HepG2 (cell line): Measurements from ENCODE around the gene UTP3. TPM values are rescaled to one million over a fixed set of nuclear protein-coding genes. Genes with fewer than 3 reads are reported as not detected.

Source experiments
- ELF4 ChIP-seq: sonication (generic); formaldehyde crosslinking; IDR thresholded peaks from 2 replicates; pipeline ENCODE4 v1.5.0; 2020; ENCODE audit warnings: missing genetic modification reagents, mild to moderate bottlenecking, moderate library complexity, borderline replicate concordance
- HIC2 ChIP-seq: sonication (generic); formaldehyde crosslinking; IDR thresholded peaks from 2 replicates; pipeline ENCODE4 v1.9.0; 2022; ENCODE audit warnings: low read depth, missing genetic modification reagents
- HOXA5 ChIP-seq: sonication (generic); formaldehyde crosslinking; IDR thresholded peaks from 2 replicates; pipeline ENCODE4 v1.4.0; 2020; ENCODE audit warnings: missing genetic modification reagents
- IRF1 ChIP-seq: sonication (generic); formaldehyde crosslinking; IDR thresholded peaks from 2 replicates; pipeline ENCODE4 v1.4.0; 2020; ENCODE audit warnings: low read depth, mild to moderate bottlenecking, missing genetic modification reagents
- KLF15 ChIP-seq: sonication (generic); formaldehyde crosslinking; IDR thresholded peaks from 2 replicates; pipeline ENCODE4 v1.8.1; 2023; ENCODE audit warnings: borderline replicate concordance, mild to moderate bottlenecking, inconsistent platforms, missing genetic modification reagents, mixed read lengths
- KLF6 ChIP-seq: IDR thresholded peaks from 2 replicates; pipeline ENCODE4 v1.8.0; 2016; ENCODE audit warnings: missing biosample characterization, missing genetic modification reagents
- MYNN ChIP-seq: sonication (generic); formaldehyde crosslinking; IDR thresholded peaks from 2 replicates; pipeline ENCODE4 v1.4.0; 2020; ENCODE audit warnings: mild to moderate bottlenecking, low read depth, missing genetic modification reagents
- NCOR1 ChIP-seq: fragments of 200-600 bp; sonication (generic); IDR thresholded peaks from 2 replicates; pipeline ENCODE4 v1.7.0; 2017; ENCODE audit warnings: antibody characterized with exemption, low read length, borderline replicate concordance
- NFYC ChIP-seq: IDR thresholded peaks from 2 replicates; pipeline ENCODE4 v1.6.1; 2016; ENCODE audit warnings: missing genetic modification reagents, missing compliant biosample characterization
- NR2F2 ChIP-seq: IDR thresholded peaks from 2 replicates; pipeline ENCODE4 v1.6.1; 2012; ENCODE audit warnings: low read depth, inconsistent platforms, borderline replicate concordance
- ONECUT2 ChIP-seq: sonication (generic); formaldehyde crosslinking; IDR thresholded peaks from 2 replicates; pipeline ENCODE4 v1.4.0; 2020; ENCODE audit warnings: missing genetic modification reagents
- POLR2A ChIP-seq, 2 experiments: IDR thresholded peaks; 2 replicates each; pipeline ENCODE4 v1.6.1; 2011; ENCODE audit warnings: low read depth in 2 of 2, low read length in 2 of 2, mild to moderate bottlenecking in 1 of 2, moderate library complexity in 1 of 2; ENCODE audit not compliant: insufficient read depth in 1 of 2
- SMARCE1 ChIP-seq: fragments of 450-650 bp; IDR thresholded peaks from 2 replicates; pipeline ENCODE4 v1.6.1; 2017; ENCODE audit warnings: borderline replicate concordance
- SP140L ChIP-seq: sonication (generic); formaldehyde crosslinking; IDR thresholded peaks from 2 replicates; pipeline ENCODE4 v1.4.0; 2020; ENCODE audit warnings: missing genetic modification reagents, borderline replicate concordance
- STAG1 ChIP-seq: sonication (generic); formaldehyde crosslinking; IDR thresholded peaks from 2 replicates; pipeline ENCODE4 v1.4.0; 2020; ENCODE audit warnings: missing genetic modification reagents
- TMF1 ChIP-seq: sonication (generic); formaldehyde crosslinking; IDR thresholded peaks from 2 replicates; pipeline ENCODE4 v1.8.1; 2022; ENCODE audit warnings: low read depth, missing genetic modification reagents
- YY1 ChIP-seq: IDR thresholded peaks from 2 replicates; pipeline ENCODE4 v1.6.1; 2011; ENCODE audit warnings: low read length, low read depth, moderate library complexity, mild to moderate bottlenecking; ENCODE audit not compliant: insufficient read depth, insufficient replicate concordance
- ZBTB4 ChIP-seq: sonication (generic); formaldehyde crosslinking; IDR thresholded peaks from 2 replicates; pipeline ENCODE4 v1.4.0; 2020; ENCODE audit warnings: missing genetic modification reagents, mild to moderate bottlenecking, borderline replicate concordance
- ZFYVE20 ChIP-seq: sonication (generic); formaldehyde crosslinking; IDR thresholded peaks from 2 replicates; pipeline ENCODE4 v1.8.0; 2023; ENCODE audit warnings: low read depth, mild to moderate bottlenecking, moderate library complexity, missing genetic modification reagents, borderline replicate concordance
- ZMYM3 ChIP-seq: sonication (generic); formaldehyde crosslinking; IDR thresholded peaks from 2 replicates; pipeline ENCODE4 v1.5.1; 2020; ENCODE audit warnings: mild to moderate bottlenecking, missing genetic modification reagents
- ZNF225 ChIP-seq: sonication (generic); formaldehyde crosslinking; IDR thresholded peaks from 2 replicates; pipeline ENCODE4 v1.4.0; 2020; ENCODE audit warnings: mild to moderate bottlenecking, missing genetic modification reagents
- ZNF275 ChIP-seq: sonication (generic); formaldehyde crosslinking; IDR thresholded peaks from 2 replicates; pipeline ENCODE4 v1.8.0; 2022; ENCODE audit warnings: missing genetic modification reagents, mild to moderate bottlenecking, inconsistent platforms, borderline replicate concordance
- ZNF354B ChIP-seq: sonication (generic); formaldehyde crosslinking; IDR thresholded peaks from 2 replicates; pipeline ENCODE4 v1.8.0; 2022; ENCODE audit warnings: mild to moderate bottlenecking, missing genetic modification reagents
- polyA plus RNA-seq, 8 experiments: library from polyadenylated mRNA; depleted of rRNA in 3 of 8; stranded (reverse) in 7 of 8; unstranded in 1 of 8; fragments of >200 nt; fragmentation: Illumina TruSeq in 4 of 8; extraction: Trizol in 4 of 8; gene quantifications; 2 replicates each; pipeline versions ENCODE4 v1.2.1 to v1.2.3, GENCODE V29; 2011 to 2016; ENCODE audit warnings: low read depth in 4 of 8, missing spikeins in 1 of 8, mixed read lengths in 1 of 8; ENCODE audit not compliant: insufficient read depth in 1 of 8
- total RNA-seq, 5 experiments: library from RNA; depleted of rRNA; stranded (reverse); fragments of >200 nt; fragmentation: Illumina TruSeq; extraction: Trizol; gene quantifications; 2 replicates each; pipeline ENCODE4 v1.2.3, GENCODE V29; 2016; ENCODE audit warnings: low read depth in 1 of 5

The UTP3 gene
- total and polyA plus RNA-seq, 2 of the 13 experiments (the other 11 are each of a cell fraction or from before 2014, with no cell fraction given) = 6.9 to 19.5 TPM

GRCh38 chr4:70705183-70706043 is 17.1 kb downstream of the UTP3 start (continued):
- no peak for TF ChIP-seq IRF1 (CRISPR knock-in tag)
- TF ChIP-seq ZMYM3 (CRISPR knock-in tag) = no peak
- TF ChIP-seq STAG1 (CRISPR knock-in tag) = no peak
- 0 out of 2 replicates have a peak, but pooled peaks have one; percentile 27 for TF ChIP-seq MYNN (CRISPR knock-in tag)
- no peak for TF ChIP-seq NR2F2
- TF ChIP-seq HOXA5 = no peak
- peak; percentile 54; the same call in 1 of the 2 replicates for TF ChIP-seq ZNF225 (CRISPR knock-in tag)
- no peak for TF ChIP-seq ZNF354B (CRISPR knock-in tag)
- no peak for TF ChIP-seq HIC2 (CRISPR knock-in tag)
- TF ChIP-seq KLF6 (CRISPR knock-in tag) = peak; percentile 71
- TF ChIP-seq SP140L = peak; percentile 77; the same call in 1 of the 2 replicates
- no peak for TF ChIP-seq ONECUT2 (CRISPR knock-in tag)
- no peak for TF ChIP-seq ZBTB4 (CRISPR knock-in tag)
- no peak; the same call in 1 of the 2 replicates for TF ChIP-seq KLF15 (CRISPR knock-in tag)
- no peak for TF ChIP-seq ELF4 (CRISPR knock-in tag)
- TF ChIP-seq SMARCE1 = no peak
- TF ChIP-seq POLR2A (IDR thresholded peaks at IDR 0.05; ENCODE audit: insufficient read depth in 1 of 2, low read depth in 2 of 2, low read length in 2 of 2) = peak; percentile 21 to 70; a peak in 3 of 4 replicates
- 0 out of 2 replicates have a peak, but pooled peaks have one; percentile 55 for TF ChIP-seq ZNF275 (CRISPR knock-in tag)
- TF ChIP-seq NFYC = no peak
- TF ChIP-seq YY1 = no peak
- TF ChIP-seq ZFYVE20 (CRISPR knock-in tag) = no peak
- TF ChIP-seq NCOR1 = no peak
- TF ChIP-seq TMF1 (CRISPR knock-in tag) = no peak
